GM19238 (cell line): ENCODE data around the gene DOP1B.
A peak's percentile ranks its signal among the peaks of the same experiment; 100 is the strongest.
"Not testable (repeated sequence)": the region's sequence is repeated elsewhere in the genome, so short reads cannot be mapped to it uniquely, and the experiment has no call there.

Experiments
- DNase-seq: peaks from one replicate; pipeline ENCODE4 v3.0.0; 2011; ENCODE audit warnings: low spot score; ENCODE audit not compliant: insufficient read length

Gene DOP1B

DNA sequence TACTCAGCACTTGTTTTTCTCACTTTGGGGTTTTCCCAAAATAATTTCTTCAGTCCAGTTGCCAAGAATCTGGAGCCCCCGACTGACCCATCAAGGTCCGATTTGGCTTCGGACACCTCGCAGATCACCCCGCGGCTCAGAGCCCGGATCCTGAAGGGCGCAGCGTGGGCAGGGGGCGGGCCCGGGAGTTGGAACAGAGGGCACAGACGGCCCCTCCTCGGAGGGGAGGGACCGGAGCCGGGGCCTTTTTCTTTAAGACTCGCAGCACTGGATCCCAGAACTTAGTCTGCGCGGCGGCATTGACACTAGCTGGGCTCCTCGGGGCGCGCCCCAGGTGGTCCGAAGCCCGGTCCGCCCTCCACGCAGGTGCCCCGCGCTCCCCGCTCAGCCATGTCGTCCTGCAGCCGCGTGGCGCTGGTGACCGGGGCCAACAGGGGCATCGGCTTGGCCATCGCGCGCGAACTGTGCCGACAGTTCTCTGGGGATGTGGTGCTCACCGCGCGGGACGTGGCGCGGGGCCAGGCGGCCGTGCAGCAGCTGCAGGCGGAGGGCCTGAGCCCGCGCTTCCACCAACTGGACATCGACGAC is 21.7 kb upstream of the DOP1B start, which contains the start of gene CBR3:
CBR3 (plus strand) TSS at position 277 of the 588 bp plus-strand sequence; CDS start at position 391, 114 bp downstream.
- DNase-seq, result no peak

DNA sequence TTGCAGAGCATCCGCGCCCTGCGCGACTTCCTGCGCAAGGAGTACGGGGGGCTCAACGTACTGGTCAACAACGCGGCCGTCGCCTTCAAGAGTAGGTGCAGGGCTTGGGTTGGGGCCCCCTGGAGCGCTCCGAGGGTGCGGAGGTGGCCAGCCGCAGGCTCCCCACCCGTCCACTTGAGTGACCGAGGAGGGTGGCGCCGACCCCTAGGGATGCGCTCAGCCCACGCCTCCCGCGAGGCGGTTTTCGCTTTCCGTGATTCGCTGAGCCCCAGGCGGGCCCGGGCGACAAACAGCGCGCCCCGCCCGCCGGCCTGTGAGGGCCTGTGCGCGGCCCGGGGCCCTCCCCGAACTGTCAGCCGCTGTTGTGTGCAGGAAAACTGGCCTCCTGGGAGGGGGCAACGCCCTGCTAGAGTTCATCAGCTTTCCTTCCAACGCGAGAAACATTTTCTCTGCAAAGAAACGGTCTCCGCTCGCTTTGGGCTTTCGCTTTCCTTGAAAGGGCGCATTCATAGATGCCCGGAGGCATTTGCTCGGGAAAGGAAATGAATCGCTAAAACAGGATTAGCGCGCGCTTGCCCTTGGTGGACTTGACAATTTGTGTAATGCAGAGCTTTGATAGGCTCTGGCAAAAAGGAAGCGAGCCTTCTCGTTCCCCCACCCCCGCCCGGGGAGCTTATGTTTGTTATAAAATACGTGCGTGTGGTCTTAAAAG is 21.1 kb upstream of the DOP1B start:
- DNase-seq, result no peak

DNA sequence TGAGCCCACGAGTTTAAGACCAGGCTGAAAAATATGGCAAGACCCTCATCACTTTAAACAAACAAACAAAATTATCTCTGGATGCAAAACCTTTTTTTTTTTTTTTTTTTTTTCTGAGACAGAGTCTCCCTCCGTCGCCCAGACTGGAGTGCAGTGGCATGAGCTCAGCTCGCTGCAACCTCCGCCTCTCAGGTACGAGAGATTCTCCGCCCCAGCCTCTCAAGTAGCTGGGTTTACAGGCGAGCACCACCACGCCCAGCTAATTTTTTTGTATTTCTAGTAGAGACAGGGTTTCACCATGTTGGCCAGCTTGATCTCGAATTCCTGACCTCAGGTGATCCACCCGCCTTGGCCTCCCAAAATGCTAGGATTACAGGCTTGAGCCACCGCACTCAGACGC is 16.8 kb upstream of the DOP1B start:
- DNase-seq, result not testable (repeated sequence)

DNA sequence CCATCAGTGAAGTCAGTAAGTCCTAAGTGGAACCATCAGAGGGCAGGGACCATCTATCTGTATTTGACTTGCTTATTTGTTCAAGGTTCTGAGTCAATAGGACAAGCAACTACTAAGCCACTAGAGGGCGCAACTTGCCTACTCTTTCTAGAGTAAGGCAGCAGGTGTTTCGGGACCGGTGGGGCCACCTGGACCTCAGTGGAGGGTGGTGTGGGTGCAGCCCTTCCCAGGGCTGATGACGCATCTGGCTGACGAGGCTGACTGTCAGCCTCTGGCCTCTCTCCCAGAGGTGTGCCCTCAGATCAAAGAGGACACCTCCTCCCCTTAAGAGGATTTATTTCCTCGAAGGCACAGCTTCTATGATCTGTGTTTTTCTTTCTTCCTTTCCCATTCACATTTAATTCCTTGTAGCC is 15.1 kb upstream of the DOP1B start:
- DNase-seq, result no peak

DNA sequence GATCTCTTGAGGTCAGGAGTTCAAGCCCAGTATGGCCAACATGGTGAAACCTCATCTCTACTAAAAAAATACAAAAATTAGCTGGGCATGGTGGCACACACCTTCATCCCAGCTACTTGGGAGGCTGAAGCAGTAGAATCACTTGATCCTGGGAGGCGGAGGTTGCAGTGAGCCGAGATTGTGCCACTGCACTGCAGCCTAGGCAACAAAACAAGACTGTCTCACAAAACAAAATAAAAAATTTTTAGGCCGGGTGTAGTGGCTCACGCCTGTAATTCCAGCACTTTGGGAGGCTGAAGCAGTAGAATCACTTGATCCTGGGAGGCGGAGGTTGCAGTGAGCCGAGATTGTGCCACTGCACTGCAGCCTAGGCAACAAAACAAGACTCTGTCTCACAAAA is 12.4 kb upstream of the DOP1B start:
- not testable (repeated sequence) for DNase-seq

DNA sequence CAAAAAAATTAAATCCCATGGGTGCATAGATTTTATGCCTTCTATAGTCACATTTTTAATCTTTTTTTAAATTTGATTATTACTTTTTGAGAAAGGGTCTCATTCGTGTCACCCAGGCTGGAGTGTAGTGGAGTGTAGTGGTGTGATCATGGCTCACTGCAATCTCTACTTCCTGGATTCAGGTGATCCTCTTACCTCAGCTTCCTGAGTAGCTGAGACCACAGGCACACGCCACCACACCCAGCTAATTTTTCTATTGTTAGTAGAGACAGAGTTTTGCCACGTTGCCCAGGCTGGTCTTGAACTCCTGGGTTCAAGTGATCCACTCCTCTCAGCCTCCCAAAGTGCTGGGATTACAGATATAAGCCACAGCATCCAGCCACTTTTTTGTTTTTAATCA is 11.4 kb upstream of the DOP1B start:
- DNase-seq, result no peak

DNA sequence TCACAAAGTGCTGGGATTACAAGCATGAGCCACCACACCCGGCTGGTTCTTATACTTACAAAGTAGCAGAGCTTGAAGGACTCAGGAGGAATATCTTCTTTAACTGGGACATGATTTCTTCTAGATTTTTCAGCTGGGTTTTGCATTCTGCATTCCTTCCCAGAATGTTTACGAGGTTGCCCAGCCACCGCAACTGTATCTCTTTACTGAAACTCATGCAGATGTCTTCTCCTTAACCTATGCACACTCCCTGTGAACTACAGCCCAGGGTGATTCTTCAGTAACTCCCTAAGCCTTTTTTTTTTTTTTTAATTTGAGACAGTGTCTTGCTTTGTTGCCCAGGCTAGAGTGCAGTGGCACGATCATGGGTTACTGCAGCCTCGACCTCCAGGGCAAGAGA is 8.7 kb upstream of the DOP1B start:
- no peak for DNase-seq

DNA sequence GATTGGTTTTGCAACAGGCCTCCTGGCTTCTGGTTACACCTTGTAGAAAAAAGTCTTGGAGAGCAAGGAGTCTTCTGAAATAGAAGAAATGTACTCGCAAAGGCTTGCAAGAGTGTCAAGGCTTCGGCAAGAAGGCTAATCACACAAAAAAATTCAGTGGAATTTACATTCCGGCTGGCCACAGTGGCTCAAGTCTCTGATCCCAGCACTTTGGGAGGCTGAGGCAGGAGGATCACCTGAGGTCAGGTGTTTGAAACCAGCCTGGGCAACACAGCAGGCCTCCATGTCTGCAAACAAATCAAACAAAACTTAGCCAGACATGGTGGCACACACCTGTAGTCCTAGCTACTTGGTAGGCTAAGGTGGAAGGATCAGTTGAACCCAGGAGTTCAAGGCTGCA is 7.7 kb upstream of the DOP1B start:
- DNase-seq, result no peak

DNA sequence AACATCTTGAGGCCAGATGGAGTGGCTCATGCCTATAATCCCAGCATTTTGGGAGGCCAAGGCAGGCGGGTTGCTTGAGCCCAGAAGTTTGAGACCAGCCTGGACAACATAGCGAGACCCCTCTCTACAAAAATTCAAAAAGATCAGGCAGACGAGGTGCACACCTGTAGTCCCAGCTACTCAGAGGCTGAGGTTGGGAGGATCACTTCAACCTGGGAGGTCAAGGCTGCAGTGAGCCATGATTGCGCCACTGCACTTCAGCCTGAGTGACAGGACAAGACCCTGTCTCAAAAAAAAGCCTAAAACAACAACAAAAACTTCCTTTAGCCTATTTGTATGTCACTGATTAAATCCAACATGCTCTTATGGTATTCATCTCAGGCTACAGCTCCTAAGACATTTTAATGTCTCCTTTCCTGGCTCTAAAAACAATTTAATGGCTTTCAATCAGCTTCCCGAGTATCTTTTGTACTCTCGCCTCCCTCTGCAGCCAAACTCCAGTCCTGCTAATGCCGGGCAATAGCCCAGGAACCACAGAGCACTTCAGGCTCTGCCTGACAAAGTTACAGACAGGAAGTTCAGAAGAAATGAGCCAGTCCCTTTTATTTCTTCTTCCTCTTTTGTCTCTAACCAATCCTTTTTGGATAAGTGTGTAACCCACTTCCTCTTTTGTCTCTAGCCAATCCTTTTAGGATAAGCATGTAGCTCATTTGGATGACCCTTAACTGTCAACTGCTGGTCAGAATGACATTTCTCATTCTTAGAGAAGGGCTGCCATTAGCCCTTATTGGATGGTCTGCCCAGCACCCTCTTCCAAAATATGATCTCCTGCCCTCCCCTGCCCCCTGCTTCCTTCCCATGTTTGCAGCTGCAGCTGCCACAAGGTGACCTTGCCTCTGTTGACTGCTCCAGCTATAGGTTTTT is 6.6 kb upstream of the DOP1B start:
- DNase-seq, result no peak

DNA sequence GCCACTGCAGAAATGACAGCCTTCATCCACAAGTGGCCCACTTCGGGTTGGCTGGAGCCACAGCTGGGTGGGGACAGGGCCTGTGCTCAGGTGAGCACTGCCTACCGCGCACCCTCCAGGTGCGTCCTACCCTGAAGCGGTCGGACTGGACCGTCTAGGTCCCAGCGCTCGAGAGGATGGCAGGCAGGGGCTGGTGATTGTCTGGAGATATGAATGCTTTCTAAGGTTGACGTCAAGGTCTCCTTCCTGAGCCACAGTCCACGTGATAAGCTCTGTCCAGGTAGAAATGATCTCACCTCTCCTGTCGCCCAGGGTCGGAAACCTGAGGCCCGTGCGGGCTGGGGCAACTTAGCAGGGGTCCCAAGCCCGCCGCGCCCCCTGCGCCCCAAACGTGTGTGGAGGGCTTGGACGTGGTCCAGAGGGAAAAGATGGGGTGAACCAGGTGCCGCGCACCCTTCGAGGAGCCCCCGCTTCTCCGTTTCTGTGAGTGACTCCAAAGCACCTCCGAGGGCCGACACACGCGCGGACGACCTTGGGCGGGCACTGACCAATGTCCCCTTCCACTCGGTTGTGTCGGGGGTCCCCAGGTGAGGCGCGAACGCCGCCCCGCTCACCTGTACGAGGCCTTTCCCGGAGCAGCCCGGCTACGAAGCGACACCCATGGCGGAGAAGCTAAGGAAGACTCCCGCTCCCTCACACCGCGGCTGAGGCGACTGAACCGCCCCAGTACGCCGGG is 853 bp upstream of the DOP1B start:
- DNase-seq, result no peak

DNA sequence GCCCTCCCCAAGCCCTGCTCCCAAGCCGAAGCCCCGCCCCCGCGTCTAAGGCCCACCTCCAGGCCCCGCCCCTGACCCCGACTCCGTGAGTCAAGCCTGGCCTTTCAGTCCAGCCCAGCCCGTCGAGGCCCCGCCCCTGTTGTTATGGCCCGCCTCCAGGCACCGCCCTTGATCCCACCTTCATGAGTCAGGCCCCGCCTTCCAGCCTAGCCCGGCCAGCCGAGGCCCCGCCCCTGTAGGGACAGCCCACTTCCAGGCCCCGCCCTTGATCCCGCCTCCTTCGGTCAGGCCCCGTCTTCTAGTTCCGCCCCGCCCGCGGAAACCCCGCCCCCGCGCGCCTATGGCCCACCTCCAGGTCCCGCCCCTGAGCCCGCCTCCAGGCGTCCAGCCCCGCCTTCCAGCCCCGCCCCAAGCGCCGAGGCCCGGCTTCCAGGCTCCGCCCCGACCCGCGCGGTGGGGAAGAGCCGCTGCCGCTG is 247 bp upstream of the DOP1B start:
- peak; percentile 95 for DNase-seq

DNA sequence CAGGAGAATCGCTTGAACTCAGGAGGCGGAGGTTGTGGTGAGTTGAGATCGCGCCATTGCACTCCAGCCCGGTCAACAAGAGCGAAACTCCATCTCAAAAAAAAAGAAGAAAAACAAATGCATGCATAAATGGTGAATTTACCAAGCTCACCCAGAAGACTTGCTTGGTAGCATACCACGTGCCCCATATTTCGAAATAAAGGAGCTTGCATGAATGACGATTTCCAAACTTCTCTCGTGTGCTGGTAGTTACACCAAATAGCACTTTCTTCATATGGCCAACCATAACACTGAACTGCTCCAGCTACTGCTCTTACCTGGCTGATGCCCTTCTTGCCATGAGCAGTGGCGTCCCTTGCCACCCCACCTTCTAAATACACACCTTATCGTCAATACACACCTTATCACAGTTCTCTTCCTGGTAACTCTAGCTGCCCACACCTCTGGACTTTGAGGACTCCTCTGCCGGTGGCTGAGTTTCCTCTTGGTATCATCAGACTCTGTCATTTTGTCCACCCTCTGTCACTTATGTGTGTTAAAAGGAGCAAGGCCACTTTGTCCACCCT is 2.8 kb downstream of the DOP1B start:
- no peak for DNase-seq

DNA sequence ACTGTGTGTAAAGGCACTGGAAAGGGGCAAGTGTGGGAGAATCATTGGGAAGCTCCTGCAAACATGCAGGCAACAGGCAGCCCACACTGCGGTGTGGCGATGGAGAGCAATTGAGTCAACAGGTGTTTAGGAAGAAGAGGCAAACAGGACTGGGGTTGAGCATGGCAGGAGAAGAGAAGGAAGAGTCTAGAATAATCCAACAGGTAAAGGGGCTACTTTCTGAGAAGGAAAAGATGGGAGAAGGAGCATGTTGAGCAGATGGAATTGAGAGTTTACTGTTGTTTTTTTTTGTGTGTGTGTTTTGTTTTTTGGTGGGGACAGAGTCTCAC is 4.2 kb downstream of the DOP1B start:
- DNase-seq, result no peak

DNA sequence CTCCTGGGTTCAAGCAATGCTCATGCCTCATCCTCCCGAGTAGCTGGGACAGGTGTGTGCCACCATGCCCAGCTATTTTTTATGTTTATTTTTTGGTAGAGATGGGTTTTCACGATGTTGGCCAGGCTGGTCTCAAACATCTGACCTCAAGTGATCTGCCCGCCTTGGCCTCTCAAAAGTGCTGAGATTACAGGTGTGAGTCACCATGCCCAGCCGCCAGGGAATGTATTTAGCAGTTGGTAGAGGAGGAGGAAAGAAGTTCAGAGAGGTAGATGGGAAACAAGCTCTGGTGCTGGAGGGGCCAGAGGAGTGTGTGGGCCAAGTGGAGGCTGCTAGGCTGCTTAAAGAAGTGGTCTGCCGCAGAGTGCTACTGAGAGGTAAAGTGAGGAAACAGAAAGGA is 6.0 kb downstream of the DOP1B start:
- no peak for DNase-seq

DNA sequence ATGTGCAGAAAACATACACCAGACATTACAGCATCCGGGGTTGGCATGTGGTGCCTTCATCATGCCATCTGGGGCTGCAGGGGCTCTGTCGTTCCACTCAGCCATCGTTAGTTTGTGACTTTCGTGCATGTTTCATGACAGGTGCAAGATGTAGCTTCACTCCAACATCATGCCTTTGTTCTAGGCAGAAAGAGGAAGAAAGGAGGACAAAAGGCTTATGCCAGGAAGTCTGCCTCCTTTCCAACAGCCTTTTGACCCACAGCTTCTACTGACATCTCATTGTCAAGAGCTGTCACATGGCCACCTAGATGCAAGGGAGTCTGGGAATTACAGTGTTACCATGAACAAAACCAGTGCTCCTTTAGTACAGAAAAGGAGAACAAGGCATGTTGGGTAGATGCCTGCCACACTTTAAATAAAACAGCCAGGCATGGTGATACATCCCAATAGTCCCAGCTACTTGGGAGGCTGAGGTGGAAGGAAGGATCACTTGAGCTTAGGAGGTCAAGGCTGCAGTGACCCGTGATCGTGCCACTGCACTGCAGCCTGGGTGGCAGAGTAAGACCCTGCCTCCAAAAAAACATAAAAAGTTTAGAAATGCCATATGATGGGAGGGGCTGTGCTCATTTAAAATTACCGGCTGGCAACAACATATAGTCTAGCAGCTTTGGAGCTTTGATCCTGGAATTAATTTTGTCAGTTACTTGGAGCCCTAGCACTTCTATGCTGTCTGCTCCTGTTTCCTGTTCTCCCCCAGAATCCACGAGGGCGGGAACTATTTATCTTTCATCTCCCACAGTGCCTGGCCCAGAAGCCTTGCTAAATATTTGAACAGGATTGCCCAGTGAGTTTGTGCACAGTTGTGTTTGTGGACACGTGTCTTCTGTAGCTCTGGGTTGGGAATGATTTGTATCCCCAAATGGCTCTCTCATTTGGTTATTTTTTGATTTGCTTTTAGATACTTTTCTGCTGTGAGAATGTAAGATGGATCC is 7.4 kb downstream of the DOP1B start:
- DNase-seq, result no peak

DNA sequence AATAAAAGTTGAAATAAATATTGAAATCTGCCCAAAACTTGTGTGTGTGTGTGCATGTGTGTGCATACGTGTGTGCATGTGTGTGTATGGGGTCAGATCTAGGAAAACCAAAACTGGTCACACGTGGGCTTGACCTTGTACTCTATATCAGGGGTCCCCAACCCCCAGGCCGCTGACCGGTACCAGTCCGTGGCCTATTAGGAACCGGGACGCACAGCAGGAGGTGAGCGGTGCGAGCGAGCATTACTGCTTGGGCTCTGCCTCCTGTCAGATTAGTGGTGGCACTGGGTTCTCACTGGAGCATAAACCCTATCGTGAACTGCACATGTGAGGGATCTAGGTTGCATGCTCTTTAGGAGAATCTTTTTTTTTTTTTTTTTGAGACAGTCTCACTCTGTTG is 8.7 kb downstream of the DOP1B start:
- no peak for DNase-seq

DNA sequence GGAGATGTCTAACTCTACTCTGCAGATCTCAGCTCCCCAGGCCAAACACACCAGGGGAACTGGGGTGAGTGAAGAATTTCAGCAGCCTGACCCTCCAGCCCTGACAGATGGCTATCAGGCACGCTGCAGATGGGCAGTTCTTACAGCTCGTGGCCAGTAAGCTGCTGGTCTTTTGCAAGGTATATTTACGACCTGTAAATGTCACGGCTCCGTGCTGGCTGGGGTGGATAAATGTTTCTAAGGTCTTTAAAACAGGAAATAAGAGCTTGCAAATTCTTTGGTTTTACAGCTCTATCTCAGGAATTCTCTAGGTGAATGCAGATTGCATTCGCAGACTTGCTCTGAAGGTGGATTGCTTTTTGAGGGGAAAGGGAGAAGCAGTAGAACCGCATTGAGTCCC is 10.1 kb downstream of the DOP1B start:
- DNase-seq, result no peak

DNA sequence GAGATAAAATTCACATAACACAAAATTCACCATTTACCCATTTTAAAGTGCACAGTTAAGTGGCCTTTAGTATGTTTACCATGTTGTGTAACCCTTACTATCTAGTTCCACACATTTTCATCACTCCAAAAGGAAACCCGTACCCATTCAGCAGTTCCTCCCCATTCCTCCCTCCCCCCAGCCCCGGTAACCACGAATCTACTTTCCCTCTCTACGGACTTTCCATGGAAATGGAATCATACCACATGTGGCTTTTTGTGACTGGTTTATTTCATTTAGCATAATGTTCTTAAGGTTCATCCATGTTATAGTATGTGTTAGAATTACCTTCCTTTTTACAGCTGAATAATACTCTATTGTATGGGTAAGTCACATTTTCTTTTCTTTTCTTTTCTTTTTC is 10.9 kb downstream of the DOP1B start:
- no peak for DNase-seq

DNA sequence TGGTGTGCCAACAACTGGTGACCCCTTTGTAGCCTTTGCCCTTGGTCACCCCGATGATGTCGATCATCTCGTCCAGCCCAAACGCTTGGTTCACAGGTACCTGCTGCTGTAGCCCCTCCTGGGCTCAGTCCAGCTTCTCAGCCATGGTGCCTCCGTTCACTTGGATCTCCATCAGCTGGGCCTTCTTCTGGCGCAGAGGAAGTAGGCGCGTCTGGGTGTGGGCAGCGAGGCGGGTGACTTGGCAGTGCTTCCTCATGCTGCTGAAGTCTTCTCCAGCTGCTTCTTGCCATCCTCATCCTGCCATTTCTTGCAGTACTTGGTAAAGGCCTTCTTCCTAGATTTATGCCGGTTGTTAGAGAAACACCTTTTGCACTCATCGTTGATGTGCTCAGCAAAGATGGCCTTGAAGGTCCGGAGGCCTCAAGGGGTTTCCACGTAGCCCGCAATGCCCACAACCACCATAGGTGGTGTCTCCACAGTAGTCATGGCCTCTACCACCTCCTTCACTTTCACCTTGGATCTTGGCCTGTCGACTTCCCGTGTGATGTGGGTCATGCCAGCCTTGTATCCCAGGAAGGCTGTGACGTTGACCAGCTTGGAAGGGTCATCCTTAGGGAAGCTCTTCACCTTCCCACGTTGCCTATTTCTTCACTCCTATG is 13.0 kb downstream of the DOP1B start:
- DNase-seq, result no peak
